SK-N-MC (cell line): ENCODE data around the gene ALDH1A2.
"Not testable (repeated sequence)": the region's sequence is repeated elsewhere in the genome, so short reads cannot be mapped to it uniquely, and the experiment has no call there.

ENCODE experiments used
- EZH2 ChIP-seq: fragments of 200-600 bp; sonication (generic); IDR thresholded peaks from one replicate; pipeline ENCODE4 v1.6.1; 2017; ENCODE audit warnings: antibody characterized with exemption
- POLR2AphosphoS5 ChIP-seq: IDR thresholded peaks from 2 replicates; pipeline ENCODE4 v1.6.1; 2012; ENCODE audit warnings: mild to moderate bottlenecking, low read depth, low read length, borderline replicate concordance

DNA sequence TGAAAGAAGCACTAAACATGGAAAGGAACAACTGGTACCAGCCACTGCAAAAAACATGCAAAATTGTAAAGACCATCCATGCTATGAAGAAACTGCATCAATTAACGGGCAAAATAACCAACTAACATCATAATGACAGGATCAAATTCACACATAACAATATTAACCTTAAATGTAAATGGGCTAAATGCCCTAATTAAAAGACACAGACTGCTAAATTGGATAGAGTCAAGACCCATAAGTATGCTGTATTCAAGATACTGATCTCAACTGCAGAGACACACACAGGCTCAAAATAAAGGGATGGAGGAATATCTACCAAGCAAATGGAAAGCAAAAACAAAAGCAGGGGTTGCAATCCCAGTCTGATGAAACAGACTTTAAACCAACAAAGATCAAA, 37.1 kb downstream of the ALDH1A2 start:
- TF ChIP-seq EZH2, POLR2AphosphoS5: not testable (repeated sequence)
